Measurements from ENCODE around the gene RIC3.

DNA sequence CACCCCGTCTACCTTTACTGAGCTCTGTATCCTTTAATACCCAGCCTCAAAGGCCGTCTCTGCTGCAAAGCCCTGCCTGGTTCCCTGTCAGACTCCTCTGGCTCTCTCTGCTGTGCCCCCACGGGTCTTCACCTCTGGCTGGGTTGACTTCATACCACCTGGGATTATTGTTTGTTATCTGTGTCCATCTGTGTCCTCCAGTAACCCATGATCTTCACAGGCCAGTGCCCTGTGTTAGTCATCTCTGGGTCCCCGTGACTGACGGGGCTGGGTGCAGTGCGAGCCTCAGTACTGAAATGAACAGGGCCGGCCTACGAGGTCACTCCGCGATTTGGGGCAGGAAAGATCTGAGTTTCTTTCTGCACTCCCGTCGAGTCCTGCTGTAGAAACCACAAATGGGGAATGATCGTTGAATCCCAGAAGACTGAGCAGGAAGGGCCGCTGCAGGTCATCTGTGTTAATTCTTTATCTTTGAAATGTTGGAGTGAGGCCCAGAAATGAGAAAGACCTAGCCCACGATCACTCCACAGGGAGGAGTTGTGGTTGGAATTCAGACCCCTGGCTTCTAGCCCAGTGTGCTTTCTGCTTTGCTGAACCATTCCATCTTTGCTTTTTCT lies 100.1 kb downstream of the RIC3 start:
- no peak for TF ChIP-seq EZH2 (IDR thresholded peaks at IDR 0.05; ENCODE audit: borderline replicate concordance, low read depth, low read length, poor library complexity, severe bottlenecking)
- TF ChIP-seq, protein P1, sequence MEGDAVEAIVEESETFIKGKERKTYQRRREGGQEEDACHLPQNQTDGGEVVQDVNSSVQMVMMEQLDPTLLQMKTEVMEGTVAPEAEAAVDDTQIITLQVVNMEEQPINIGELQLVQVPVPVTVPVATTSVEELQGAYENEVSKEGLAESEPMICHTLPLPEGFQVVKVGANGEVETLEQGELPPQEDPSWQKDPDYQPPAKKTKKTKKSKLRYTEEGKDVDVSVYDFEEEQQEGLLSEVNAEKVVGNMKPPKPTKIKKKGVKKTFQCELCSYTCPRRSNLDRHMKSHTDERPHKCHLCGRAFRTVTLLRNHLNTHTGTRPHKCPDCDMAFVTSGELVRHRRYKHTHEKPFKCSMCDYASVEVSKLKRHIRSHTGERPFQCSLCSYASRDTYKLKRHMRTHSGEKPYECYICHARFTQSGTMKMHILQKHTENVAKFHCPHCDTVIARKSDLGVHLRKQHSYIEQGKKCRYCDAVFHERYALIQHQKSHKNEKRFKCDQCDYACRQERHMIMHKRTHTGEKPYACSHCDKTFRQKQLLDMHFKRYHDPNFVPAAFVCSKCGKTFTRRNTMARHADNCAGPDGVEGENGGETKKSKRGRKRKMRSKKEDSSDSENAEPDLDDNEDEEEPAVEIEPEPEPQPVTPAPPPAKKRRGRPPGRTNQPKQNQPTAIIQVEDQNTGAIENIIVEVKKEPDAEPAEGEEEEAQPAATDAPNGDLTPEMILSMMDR (conservative IDR thresholded peaks at IDR 0.05; ENCODE audit: low read depth, low read length) = no peak
